ENCODE results near the gene N4BP2L2. TPM values are rescaled to one million over a fixed set of nuclear protein-coding genes. Genes with fewer than 3 reads are reported as not detected.

Gene N4BP2L2
- total RNA-seq, 1 experiment from 2014 or later = 96.8 TPM

DNA sequence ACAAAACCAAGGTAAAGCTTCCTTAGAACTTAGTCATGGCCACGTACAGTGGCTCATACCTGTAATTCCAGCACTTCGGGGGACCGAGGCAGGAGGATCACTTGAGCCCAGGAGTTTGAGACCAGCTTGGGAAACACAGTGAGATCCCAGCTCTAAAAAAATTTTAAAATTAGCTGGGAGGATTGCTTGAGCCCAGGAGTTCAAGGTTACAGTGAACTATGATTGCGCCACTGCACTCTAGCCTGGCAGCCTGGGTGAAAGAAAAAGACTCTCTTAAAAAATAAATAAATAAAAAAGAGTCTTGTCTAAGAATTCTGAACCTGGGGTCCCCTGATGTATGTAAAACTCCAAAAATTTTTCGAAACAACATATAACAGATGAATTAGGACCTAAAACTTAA lies 34.9 kb downstream of the N4BP2L2 start:
- CTCF ChIA-PET = no interaction called here
- H3K36me3 ChIP-seq (ENCODE audit: insufficient read depth, low read length, poor library complexity, severe bottlenecking) = no peaks in the 10 kb centered on the region
- DNase-seq (ENCODE audit: low spot score) = no peak
- POLR2A ChIA-PET (ENCODE audit: low non-redundant PET) = no interaction called here
- intact Hi-C loops (cut with micrococcal nuclease; ENCODE audit: unreplicated experiment) = no loop called here
- H3K9me3 ChIP-seq (ENCODE audit: low read depth, low read length, poor library complexity, severe bottlenecking) = no peaks in the 10 kb centered on the region
- no peaks in the 10 kb centered on the region for H3K27me3 ChIP-seq (replicated peaks; ENCODE audit: insufficient read depth, low read depth, low read length, poor library complexity)
- H3K4me1 ChIP-seq (ENCODE audit: insufficient read depth, low read length, poor library complexity, severe bottlenecking) = no peaks in the 10 kb centered on the region
- TF ChIP-seq, protein P1, sequence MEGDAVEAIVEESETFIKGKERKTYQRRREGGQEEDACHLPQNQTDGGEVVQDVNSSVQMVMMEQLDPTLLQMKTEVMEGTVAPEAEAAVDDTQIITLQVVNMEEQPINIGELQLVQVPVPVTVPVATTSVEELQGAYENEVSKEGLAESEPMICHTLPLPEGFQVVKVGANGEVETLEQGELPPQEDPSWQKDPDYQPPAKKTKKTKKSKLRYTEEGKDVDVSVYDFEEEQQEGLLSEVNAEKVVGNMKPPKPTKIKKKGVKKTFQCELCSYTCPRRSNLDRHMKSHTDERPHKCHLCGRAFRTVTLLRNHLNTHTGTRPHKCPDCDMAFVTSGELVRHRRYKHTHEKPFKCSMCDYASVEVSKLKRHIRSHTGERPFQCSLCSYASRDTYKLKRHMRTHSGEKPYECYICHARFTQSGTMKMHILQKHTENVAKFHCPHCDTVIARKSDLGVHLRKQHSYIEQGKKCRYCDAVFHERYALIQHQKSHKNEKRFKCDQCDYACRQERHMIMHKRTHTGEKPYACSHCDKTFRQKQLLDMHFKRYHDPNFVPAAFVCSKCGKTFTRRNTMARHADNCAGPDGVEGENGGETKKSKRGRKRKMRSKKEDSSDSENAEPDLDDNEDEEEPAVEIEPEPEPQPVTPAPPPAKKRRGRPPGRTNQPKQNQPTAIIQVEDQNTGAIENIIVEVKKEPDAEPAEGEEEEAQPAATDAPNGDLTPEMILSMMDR (conservative IDR thresholded peaks at IDR 0.05; ENCODE audit: low read depth, low read length) = no peak
- TF ChIP-seq EZH2 (IDR thresholded peaks at IDR 0.05; ENCODE audit: borderline replicate concordance, low read depth, low read length, poor library complexity, severe bottlenecking) = no peak
- no TSS peak for BruUV-seq (replicated peaks)
- no peak overlapping the region for H3K4me3 ChIP-seq (ENCODE audit: low read depth, low read length, poor library complexity, severe bottlenecking)
- H3K27ac ChIP-seq (ENCODE audit: low read depth, low read length, poor library complexity, severe bottlenecking) = no peak overlapping the region

DNA sequence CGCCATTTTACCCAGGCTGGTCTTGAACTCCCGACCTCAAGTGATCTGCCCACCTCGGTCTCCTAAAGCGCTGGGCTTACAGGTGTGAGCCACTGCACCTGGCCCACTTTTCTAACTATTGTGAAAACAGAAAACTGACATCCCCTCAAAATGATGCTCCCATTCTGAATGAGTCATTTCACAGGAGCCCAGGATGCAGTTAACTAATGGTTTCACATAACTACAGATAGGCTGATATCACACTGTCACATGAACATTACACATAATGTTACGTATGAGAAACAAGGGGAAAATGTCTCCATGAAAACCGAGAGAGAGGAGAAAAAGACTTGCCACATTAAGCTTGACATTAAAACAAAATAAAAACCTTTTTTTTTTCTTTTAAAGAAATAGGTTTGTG lies 37.5 kb downstream of the N4BP2L2 start:
- H3K27ac ChIP-seq (ENCODE audit: low read depth, low read length, poor library complexity, severe bottlenecking) = no peak overlapping the region
- TF ChIP-seq, protein P1 (conservative IDR thresholded peaks at IDR 0.05; ENCODE audit: low read depth, low read length) = no peak
- no peak for TF ChIP-seq EZH2 (IDR thresholded peaks at IDR 0.05; ENCODE audit: borderline replicate concordance, low read depth, low read length, poor library complexity, severe bottlenecking)
- H3K27me3 ChIP-seq (replicated peaks; ENCODE audit: insufficient read depth, low read depth, low read length, poor library complexity) = no peaks in the 10 kb centered on the region
- POLR2A ChIA-PET (ENCODE audit: low non-redundant PET) = no interaction called here
- no TSS peak for BruUV-seq (replicated peaks)
- H3K4me1 ChIP-seq (ENCODE audit: insufficient read depth, low read length, poor library complexity, severe bottlenecking) = no peaks in the 10 kb centered on the region
- H3K9me3 ChIP-seq (ENCODE audit: low read depth, low read length, poor library complexity, severe bottlenecking) = no peaks in the 10 kb centered on the region
- intact Hi-C loops (cut with micrococcal nuclease; ENCODE audit: unreplicated experiment) = no loop called here
- no peaks in the 10 kb centered on the region for H3K36me3 ChIP-seq (ENCODE audit: insufficient read depth, low read length, poor library complexity, severe bottlenecking)
- H3K4me3 ChIP-seq (ENCODE audit: low read depth, low read length, poor library complexity, severe bottlenecking) = no peak overlapping the region
- no peak for DNase-seq (ENCODE audit: low spot score)
- CTCF ChIA-PET = no interaction called here

DNA sequence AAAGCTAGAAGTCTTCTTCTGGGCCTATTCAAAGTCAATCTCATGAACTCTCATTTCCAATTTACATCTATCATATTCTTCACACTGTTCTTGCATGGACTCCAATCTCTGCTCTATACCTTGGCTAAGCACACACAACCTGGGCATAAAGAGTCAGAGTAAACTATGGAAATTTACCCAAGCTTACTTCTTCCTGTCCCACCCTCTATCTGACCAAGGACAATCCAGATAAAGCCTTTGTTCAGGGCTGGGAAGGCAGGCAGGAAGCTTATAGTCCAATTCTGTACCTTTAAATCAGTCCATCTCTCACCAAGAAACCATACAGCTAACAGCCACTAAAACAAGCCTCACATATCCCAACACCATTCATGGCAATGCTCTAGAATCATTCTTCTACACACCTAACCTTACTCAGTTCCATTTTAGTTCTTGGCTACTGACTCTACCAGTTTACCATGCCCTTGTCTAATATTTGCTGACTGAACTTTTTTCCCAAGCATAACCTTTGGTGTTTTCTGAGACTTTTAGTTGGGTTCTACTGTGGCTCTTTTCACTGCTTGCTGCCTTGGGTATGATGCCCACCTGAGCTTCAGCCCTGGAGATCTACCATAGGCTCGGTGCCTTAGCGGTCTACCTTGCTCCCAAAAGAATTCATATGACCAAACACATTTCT lies 38.9 kb downstream of the N4BP2L2 start:
- H3K4me3 ChIP-seq (ENCODE audit: low read depth, low read length, poor library complexity, severe bottlenecking) = no peak overlapping the region
- no peaks in the 10 kb centered on the region for H3K27me3 ChIP-seq (replicated peaks; ENCODE audit: insufficient read depth, low read depth, low read length, poor library complexity)
- no peak for DNase-seq (ENCODE audit: low spot score)
- no TSS peak for BruUV-seq (replicated peaks)
- POLR2A ChIA-PET (ENCODE audit: low non-redundant PET) = no interaction called here
- CTCF ChIA-PET = interaction anchor here (0.6 kb wide), 1 partner anchor 205 kb away, joined by 3 read pairs; no protein-coding TSS in a partner anchor
- H3K27ac ChIP-seq (ENCODE audit: low read depth, low read length, poor library complexity, severe bottlenecking) = no peak overlapping the region
- intact Hi-C loops (cut with micrococcal nuclease; ENCODE audit: unreplicated experiment) = no loop called here
- H3K9me3 ChIP-seq (ENCODE audit: low read depth, low read length, poor library complexity, severe bottlenecking) = no peaks in the 10 kb centered on the region
- H3K4me1 ChIP-seq (ENCODE audit: insufficient read depth, low read length, poor library complexity, severe bottlenecking) = no peaks in the 10 kb centered on the region
- H3K36me3 ChIP-seq (ENCODE audit: insufficient read depth, low read length, poor library complexity, severe bottlenecking) = no peaks in the 10 kb centered on the region
- TF ChIP-seq, protein P1 (conservative IDR thresholded peaks at IDR 0.05; ENCODE audit: low read depth, low read length) = no peak
- TF ChIP-seq EZH2 (IDR thresholded peaks at IDR 0.05; ENCODE audit: borderline replicate concordance, low read depth, low read length, poor library complexity, severe bottlenecking) = no peak

Data from A673 (cell line).